ENCODE results near the gene SON.

Gene SON

DNA sequence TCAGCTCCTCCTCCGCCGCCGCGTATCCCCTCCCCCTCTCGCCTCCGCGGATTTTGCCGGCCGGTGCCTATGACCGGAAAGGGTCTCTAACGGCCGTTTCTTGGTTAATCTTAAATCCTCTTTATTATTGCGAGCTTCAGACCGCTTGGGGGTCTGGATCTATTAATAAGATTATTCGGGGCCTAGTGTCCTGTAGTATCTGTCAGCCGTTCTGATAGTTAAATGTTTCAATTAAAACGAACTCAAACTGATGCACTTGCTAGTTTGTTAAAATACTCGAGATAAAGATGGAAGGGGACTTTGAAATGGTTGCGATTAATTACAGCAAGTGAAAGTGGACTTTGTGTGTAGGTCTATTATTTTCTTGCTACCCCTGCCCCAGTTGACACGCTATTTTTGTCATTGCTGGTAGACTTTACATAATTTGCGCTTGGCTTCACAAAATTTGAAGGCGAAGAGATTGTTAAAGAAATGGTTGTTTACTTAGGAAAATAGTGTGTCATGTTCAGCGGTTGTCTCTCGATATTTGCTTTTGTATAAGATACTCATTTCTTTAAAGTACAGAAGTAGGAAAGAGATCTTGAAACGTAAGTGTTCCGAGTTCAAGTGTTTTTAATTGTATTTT, 779 bp downstream of the SON start:
- DNase-seq, result peak; percentile 3

DNA sequence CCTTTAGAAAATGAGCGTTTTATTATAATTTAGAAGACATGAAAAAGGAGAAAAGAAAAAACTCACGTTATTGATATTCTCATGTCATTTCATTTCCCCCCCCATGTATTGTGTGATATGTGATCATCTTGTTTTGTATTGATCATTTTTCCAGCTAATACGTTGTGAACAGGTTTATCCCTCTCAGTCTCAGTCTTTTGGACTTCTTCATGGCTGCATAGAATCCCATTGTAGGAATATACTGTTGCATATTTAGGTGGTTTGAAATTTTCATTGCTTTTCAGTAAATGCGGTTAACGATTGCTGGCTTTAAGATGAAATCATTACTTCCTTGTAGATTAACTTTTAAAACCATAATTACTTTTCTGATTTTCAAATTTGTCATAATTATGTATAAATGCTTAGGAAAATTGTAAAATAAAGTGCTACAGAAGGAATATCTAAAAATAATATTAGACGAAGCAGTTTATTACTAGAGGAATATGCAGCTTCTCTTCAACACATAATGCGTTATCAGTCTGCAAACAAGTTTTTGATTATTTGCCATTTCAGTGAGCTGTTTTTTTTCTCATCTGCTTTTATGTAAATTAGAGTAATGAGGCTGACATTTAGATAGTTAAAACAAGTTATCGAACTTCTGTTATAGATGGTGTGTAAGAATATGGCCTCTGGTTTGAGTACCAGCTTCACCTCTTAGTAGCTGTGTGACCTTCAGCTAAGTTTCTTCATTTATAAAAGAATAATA, 1.8 kb downstream of the SON start:
- no peak for DNase-seq

DNA sequence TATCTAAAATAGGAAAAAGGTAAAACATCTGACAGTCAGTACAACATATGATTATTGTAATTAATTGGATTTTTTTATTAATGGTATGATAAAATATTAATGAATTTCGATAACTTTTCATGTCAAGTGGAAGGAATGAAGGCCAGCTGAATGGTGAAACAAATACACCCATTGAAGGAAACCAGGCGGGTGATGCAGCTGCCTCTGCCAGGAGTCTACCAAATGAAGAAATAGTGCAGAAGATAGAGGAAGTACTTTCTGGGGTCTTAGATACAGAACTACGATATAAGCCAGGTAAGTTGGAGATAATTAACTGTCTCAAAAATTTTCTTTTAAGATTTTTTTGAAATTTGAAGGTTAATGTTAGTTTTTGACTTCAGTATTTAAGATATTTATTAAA, 3.2 kb downstream of the SON start:
- DNase-seq, result no peak

DNA sequence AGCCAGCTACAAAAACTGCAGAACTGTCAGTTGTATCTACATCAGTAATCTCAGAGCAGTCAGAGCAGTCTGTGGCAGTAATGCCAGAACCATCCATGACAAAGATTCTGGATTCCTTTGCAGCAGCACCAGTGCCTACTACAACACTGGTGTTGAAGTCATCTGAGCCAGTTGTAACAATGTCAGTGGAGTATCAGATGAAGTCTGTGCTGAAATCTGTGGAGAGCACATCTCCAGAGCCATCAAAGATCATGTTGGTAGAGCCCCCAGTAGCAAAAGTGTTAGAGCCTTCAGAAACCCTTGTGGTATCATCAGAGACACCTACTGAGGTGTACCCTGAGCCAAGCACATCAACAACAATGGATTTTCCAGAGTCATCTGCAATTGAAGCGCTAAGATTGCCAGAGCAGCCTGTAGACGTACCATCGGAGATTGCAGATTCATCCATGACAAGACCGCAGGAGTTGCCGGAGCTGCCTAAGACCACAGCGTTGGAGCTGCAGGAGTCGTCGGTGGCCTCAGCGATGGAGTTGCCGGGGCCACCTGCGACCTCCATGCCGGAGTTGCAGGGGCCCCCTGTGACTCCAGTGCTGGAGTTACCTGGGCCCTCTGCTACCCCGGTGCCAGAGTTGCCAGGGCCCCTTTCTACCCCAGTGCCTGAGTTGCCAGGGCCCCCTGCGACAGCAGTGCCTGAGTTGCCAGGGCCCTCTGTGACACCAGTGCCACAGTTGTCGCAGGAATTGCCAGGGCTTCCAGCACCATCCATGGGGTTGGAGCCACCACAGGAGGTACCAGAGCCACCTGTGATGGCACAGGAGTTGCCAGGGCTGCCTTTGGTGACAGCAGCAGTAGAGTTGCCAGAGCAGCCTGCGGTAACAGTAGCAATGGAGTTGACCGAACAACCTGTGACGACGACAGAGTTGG, 7.3 kb downstream of the SON start:
- no peak for DNase-seq

DNA sequence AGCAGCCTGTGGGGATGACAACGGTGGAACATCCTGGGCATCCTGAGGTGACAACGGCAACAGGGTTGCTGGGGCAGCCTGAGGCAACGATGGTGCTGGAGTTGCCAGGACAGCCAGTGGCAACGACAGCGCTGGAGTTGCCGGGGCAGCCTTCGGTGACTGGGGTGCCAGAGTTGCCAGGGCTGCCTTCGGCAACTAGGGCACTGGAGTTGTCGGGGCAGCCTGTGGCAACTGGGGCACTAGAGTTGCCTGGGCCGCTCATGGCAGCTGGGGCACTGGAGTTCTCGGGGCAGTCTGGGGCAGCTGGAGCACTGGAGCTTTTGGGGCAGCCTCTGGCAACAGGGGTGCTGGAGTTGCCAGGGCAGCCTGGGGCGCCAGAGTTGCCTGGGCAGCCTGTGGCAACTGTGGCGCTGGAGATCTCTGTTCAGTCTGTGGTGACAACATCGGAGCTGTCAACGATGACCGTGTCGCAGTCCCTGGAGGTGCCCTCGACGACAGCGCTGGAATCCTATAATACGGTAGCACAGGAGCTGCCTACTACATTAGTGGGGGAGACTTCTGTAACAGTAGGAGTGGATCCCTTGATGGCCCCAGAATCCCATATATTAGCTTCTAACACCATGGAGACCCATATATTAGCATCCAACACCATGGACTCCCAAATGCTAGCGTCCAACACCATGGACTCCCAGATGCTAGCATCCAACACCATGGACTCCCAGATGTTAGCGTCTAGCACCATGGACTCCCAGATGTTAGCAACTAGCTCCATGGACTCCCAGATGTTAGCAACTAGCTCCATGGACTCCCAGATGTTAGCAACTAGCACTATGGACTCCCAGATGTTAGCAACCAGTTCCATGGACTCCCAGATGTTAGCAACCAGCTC, 8.2 kb downstream of the SON start:
- DNase-seq, result no peak

DNA sequence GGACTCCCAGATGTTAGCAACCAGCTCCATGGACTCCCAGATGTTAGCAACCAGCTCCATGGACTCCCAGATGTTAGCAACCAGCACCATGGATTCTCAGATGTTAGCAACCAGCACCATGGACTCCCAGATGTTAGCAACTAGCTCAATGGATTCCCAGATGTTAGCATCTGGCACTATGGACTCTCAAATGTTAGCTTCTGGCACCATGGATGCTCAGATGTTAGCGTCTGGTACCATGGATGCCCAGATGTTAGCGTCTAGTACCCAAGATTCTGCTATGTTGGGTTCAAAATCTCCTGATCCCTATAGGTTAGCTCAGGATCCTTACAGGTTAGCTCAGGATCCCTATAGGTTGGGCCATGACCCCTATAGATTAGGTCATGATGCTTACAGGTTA, 8.8 kb downstream of the SON start:
- no peak for DNase-seq

DNA sequence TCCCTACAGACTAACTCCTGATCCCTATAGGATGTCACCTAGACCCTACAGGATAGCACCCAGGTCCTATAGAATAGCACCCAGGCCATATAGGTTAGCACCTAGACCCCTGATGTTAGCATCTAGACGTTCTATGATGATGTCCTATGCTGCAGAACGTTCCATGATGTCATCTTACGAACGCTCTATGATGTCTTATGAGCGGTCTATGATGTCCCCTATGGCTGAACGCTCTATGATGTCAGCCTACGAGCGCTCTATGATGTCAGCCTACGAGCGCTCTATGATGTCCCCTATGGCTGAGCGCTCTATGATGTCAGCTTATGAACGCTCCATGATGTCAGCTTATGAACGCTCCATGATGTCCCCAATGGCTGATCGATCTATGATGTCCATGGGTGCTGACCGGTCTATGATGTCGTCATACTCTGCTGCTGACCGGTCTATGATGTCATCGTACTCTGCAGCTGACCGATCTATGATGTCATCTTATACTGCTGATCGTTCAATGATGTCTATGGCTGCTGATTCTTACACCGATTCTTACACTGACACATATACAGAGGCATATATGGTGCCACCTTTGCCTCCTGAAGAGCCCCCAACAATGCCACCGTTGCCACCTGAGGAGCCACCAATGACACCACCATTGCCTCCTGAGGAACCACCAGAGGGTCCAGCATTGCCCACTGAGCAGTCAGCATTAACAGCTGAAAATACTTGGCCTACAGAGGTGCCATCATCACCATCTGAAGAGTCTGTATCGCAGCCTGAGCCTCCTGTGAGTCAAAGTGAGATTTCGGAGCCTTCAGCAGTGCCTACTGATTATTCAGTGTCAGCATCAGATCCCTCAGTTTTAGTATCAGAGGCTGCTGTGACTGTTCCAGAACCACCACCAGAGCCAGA, 9.5 kb downstream of the SON start:
- DNase-seq, result no peak

DNA sequence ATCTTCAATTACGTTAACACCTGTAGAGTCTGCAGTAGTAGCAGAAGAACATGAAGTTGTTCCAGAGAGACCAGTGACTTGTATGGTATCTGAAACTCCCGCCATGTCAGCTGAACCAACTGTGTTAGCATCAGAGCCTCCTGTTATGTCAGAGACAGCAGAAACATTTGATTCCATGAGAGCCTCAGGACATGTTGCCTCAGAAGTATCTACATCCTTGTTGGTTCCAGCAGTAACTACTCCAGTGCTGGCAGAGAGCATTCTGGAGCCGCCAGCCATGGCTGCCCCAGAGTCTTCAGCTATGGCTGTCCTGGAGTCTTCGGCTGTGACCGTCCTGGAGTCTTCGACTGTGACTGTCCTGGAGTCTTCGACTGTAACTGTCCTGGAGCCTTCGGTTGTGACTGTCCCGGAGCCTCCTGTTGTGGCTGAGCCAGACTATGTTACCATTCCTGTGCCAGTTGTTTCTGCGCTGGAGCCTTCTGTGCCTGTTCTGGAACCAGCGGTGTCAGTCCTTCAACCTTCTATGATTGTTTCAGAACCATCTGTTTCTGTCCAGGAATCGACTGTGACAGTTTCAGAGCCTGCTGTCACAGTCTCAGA, 10.3 kb downstream of the SON start:
- DNase-seq, result no peak

DNA sequence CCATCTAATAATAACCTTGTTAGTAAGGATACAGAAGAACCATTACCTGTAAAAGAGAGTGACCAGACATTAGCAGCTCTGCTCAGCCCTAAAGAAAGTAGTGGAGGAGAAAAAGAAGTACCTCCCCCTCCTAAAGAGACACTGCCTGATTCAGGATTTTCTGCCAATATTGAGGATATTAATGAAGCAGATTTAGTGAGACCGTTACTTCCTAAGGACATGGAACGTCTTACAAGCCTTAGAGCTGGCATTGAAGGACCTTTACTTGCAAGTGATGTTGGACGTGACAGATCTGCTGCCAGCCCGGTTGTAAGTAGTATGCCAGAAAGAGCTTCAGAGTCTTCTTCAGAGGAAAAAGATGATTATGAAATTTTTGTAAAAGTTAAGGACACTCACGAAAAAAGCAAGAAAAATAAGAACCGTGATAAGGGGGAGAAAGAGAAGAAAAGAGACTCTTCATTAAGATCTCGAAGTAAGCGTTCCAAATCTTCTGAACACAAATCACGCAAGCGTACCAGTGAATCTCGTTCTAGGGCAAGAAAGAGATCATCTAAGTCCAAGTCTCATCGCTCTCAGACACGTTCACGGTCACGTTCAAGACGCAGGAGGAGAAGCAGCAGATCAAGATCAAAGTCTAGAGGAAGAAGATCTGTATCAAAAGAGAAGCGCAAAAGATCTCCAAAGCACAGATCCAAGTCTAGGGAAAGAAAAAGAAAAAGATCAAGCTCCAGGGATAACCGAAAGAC, 11.6 kb downstream of the SON start:
- DNase-seq, result no peak

DNA sequence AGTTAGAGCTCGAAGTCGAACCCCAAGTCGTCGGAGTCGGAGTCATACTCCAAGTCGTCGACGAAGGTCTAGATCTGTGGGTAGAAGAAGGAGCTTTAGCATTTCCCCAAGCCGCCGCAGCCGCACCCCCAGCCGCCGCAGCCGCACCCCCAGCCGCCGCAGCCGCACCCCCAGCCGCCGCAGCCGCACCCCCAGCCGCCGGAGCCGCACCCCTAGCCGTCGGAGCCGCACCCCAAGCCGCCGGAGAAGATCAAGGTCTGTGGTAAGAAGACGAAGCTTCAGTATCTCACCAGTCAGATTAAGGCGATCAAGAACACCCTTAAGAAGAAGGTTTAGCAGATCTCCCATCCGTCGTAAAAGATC, 12.1 kb downstream of the SON start:
- DNase-seq, result no peak

DNA sequence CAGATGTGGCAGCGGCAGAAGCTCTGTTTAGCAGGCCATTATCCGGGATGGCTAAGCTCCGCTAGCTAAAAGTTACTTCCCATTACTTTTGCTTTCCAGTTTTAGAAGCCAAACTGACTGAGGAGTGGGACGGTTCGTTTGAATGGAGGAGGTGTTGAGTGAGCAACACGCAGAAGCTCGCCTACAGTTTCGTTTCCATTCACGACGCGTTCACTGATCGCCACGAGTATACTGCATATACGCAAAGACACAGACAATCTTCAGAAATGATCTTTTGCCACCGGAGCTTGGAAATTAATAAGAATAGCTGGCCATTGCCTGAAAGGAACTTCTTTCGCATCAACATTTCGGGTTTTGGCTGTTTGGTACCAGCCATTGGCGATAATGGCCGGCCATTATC, 14.6 kb downstream of the SON start:
- no peak for DNase-seq

DNA sequence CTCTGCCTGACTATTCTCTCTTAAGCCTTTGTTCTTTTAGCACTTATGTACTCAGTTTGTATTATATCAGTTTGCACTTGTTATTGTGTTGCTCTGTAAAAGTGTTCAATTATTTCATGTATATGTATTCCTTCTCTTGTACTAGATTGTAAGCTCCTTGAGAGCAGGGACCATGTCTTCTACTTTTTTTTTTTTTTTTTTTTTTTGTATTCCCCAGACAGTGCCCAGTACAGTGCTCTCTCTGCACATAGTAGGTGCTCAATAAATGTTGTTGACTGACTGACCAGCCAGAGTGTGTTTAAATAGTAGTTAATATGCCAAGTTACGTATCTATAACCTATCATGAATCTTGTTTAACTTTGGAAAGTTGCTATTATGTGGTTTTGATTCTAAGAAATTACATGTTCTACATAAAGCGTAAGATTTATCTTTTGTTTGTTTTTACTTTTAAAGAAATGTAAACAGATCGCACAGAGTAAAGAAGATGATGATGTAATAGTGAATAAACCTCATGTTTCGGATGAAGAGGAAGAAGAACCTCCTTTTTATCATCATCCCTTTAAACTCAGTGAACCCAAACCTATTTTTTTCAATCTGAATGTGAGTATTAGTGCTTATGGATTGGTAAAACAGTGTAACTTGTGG, 16.1 kb downstream of the SON start:
- no peak for DNase-seq

DNA sequence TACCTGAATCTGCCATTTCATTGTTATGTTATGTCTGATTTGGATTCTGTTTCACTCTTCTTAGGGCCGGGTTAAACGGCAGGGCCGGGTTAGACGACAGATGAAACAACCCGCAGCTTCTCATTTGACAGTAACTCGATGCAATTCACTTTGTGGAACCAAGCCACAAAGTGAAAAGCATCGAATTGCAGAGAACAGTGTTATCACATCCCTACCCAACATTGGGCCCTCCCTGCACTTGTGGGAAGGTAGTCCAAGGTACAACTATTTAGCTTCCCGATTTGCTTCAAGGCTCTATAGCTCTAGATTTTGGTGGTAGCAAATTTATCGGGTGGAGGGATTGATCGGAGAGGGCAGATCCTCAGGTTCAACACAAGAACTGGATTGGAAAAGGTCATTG, 17.0 kb downstream of the SON start:
- no peak for DNase-seq

DNA sequence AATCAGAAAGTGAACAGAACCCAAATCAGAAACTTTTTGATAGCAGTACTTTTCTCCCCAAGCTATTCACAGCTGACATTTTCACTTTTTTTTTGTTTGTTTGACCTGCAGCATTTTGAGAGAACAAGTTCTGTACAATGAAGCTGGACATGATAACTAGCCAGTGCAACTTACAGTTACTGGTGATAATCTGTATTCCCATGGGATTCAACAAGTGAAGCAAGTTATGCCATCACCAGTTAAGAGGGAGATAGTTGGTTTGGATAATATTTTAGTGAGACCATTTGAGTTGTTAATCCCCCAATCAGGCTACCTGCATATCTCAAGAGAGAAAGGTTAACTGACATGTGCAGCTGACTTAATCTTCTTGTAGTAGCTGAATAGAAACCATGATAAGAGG, 18.1 kb downstream of the SON start:
- no peak for DNase-seq

DNA sequence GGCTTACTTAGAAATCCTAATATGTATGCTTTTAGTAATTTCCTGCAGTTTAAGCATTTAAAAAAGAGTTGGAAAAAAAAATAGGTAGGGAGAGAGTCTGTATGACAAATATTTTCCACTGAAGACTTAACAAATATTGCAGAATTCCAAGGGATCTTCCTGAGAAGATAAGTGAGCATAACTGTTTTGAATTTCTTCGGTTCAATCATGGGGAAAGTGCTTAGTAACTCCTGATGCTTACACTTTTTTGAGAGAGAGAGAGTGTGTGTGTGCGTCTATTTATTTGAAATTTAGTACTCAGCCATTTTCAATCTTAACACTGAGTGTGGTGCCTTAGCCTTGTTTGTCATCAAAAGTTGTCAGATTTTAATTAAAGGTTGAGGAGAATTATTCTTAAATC, 18.5 kb downstream of the SON start:
- DNase-seq, result no peak

DNA sequence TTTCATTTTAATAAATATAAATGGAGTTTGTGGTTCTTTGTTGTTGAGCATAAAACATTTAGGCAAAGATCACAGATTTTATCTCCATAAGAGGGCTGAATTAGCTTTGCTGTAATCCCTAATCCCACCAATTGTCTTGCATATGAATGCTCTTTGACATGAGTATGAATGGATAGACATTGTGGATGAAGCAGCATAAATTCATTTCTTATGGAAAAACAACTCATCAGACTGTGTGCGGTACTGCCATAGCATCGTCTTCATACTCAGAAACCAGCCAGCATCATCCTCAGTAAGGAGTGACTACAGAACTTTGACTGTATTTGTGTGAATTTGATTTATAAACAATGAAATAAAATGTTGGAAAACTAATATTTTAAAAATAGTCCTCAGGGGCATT, 19.6 kb downstream of the SON start:
- DNase-seq, result no peak

DNA sequence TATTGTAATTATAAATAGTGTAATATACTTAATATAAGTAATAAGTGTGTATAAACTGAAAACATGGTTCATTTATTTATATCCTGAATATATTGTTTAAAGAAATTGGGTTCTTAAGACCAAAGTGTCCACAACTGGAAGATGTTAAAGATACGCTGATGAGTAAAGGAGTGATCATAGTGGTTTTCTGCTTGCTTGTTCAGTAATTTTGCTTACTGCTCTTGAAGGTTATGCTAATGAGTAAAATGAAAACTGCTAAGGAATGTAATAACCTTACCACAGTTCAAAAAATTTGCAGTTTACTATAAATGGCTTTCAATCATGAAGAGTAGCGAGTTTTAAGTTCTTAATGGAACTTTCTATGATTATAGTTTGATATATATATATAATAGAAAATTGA, 23.7 kb downstream of the SON start:
- no peak for DNase-seq

DNA sequence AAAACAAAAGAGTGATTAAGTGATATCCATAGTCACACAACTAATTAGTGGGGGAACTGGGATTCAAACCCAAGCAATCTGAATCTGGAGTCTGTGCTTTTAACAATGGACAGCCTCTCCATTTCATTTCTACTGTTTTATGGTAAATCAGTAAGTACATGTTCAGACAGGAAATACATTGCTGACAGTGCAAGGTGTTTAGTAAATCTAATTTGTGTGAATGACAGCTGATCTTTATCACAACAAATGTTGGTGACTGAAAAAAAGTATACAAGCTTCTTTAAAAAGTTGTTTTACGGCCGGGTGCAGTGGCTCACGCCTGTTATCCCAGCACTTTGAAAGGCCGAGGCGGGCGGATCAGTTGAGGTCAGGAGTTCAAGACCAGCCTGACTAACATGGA, 25.1 kb downstream of the SON start:
- no peak for DNase-seq

DNA sequence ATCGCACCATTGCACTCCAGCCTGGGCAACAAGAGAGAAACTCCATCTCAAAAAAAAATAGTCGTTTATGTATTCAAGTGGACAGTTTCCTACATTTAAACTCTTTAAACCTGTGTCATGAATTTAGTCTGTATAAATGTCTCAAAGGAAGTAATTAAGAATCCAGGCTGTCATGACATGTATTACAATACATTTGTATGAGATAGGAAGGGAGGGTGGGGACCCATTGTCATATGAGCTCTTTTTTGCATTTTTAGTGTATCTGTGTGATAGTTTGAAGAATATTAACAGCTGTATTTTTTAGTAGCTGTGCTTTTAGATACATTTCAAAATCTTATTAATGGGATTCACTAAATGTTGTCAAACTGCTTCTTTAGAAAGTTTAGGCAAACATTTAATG, 25.6 kb downstream of the SON start:
- DNase-seq, result no peak

DNA sequence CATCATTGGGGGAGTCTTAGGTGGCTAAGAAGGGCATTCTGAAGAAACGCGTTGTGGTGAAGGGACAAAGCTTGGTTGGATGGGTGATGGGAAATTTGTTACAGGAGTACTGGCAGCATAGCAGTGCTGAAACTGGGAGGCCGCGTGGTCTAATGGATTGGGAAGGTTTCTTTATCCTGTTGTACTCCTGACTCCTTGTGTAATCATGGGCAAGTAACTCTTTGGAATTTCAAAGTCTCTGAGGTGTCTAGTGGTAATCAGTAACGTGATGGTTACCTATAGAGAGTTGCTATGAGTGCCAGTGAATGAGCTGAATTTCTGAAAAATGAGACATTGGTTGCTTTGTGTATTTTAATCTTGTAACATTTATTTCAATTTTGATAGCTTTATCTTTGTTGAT, 27.2 kb downstream of the SON start:
- DNase-seq, result no peak

All from fibroblast of skin of back (primary cell).